ENCODE data around the gene XBP1.
A peak's percentile ranks its signal among the peaks of the same experiment; 100 is the strongest.
"Not testable (repeated sequence)": the region's sequence is repeated elsewhere in the genome, so short reads cannot be mapped to it uniquely, and the experiment has no call there.

Gene XBP1

DNA sequence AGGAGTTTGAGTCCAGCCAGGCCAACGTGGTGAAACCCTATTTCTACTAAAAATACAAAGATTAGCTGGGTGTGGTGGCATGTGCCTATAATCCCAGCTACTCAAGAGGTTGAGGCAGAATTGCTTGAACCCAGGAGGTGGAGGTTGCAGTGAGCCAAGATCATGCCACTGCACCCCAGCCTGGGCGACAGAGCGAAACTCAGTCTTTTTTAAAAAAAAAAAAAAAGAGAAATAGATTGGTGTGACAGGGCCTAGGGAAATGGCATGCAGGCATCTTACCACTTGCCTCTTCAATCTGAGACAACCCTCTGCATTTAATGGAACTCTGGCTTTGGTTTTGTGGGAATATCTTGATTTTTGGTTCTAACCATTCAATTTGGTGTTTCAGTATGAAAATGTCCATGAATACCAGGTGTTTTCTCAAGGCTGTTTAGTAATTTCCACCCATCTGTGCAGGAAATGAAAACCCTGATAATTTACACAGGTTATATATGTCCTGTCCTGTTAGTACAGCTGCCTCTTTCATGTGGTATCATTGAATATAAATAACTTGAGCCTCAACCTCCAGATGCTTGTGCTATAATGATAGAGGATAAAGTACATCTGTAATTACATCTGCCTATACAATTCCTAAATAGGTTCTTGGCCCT lies 8.4 kb downstream of the XBP1 start:
- peak; percentile 42 for DNase-seq

DNA sequence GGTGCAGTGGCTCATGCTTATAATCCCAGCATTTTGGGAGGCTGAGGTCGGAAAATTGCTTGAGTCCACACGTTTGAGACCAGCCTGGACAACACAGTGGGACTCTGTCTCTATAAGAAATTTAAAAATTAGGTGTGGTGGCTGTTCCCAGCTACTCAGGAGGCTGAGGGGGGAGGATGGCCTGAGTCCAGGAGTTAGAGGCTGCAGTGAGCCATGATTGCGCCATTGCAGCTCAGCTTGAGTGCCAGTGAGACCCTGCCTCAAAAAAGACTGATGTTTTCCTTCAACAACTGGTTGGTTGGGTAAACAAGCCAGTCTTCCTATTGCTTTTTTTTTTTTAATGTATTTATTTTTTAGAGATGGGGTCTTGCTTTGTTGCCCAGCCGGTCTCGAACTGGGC lies 9.2 kb downstream of the XBP1 start:
- DNase-seq: no peak

DNA sequence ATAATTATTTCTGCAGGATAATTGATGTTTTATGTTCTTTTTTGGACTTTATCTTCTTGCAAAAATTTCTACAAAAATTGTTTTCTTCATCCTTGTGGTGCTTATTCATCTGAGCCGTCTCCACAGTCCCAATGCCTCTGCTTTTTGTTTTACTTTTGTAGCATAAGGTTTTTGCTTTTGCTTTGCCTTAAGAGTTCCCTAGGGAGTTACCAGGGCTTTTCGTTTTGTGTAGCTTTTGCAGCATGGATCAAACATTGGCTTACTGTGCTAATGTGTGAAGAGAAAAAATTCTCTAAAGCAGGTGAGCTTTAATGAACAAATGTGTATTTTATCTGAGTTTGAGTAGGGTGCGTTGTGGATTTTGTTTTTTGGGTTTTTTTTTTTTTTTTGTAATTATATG lies 11.8 kb downstream of the XBP1 start:
- DNase-seq: no peak

DNA sequence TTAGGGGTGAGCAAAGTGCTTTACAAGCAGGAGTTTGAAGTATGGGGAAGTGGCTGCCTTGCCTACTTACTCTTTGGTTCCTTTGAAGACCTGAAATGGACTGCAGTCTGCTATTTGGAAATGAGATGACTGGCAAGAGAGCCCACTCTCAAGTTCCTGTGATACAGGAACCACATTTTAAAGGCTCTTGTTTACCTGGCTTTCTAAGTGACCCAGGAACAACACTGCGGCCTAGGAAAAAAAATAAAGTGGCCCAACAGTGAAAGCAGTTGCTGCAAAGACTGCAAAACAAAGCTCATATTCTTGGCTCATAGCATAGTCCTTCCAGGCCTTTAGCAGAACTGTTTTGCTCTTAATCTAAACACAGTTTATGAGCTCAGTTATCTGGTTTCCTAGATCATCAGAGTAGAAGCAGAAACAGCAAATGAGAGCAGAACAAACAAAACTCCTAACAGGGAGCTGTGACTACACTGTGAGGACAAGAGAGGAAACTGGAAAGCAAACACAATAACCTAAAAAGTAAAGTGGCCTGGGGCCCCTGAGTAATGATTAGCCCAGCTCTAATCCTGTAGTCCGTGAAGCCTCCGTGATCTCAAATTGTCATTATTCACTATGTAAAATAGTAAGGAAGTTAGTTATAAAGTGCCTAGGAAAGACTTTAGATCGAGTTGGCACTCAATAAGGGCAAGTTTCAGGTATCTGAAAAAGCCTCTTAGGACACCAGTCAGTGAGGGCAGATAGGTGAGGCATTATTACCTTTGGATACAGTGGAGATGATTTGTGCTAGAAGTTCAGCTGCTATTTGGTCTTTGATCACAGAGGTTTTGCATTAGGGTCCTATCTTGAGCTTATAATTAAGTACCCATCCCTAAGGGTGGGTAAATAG lies 16.3 kb downstream of the XBP1 start:
- no peak for DNase-seq

DNA sequence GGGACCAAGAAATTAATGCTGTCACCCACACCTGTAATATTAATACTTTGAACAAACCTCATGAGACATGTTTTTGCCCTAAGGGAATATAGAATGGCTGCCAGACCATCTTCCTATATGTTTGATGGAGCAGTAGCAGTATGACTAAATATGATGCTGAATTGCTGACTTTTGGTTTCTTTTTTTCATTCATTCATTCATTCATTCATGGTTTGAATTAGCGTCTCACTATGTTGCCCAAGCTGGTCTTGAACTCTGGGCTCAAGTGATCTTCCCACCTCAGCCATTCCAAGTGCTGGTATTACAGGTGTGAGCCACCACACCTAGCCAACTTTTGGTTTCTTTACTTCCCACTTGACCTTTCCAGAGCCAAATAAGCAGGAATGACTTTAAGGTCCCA lies 20.1 kb downstream of the XBP1 start:
- no peak for DNase-seq

DNA sequence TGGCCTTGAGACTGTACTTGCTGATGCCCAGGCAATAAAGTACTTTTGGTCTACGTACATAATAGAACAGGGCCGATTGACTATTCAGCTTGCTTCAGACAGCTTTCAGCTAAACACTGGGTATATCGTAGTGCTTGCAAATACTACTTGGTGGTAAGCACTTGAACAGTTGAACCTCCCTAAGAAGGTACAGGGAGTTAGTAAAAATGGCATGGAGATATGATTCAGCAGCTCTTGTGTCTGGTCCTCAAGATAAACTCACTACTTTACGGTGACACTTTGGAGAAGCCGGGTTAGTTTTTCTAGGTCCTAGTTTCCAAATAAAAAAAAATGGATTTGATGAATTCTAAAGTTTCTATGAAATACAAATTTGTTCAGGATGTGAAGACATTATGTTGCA lies 20.5 kb downstream of the XBP1 start:
- no peak for DNase-seq

DNA sequence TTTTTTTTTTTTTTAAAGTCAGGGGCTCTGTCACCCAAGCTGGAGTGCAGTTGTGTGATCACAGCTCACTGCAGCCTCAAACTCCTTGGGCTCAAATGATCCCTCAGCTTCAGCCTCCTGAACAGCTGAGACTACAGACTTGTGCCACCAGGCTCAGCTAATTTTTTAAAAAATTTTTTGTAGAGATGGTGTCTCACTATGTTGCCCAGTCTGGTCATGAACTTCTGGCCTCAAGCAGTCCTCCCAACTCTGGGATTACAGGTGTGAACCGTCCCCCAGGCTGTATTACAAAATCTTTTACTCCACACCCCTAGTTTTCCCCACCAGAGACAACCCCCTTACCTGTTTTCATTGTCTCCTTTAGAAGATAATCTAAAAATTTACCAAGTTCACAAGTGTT lies 26.0 kb downstream of the XBP1 start:
- no peak for DNase-seq

DNA sequence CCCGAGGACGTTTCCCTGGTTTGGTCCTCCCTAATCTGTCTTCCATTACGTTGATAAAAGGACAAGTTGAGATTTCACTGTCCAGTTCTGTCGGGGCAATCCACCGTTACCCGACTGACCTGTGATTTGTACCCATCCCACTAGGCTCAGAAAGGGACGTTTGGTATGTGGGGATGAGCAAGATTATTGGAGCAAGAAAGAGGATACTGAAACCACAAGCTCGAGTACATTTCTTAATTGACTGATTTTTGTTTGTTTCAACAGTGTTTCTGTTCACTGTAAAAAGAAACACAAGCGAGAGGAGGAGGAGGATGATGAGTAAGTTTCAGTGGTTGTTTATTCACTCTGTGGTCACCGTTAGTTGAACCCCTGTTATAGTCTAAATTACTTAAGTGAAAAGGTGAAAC lies 26.9 kb downstream of the XBP1 start:
- DNase-seq: no peak

DNA sequence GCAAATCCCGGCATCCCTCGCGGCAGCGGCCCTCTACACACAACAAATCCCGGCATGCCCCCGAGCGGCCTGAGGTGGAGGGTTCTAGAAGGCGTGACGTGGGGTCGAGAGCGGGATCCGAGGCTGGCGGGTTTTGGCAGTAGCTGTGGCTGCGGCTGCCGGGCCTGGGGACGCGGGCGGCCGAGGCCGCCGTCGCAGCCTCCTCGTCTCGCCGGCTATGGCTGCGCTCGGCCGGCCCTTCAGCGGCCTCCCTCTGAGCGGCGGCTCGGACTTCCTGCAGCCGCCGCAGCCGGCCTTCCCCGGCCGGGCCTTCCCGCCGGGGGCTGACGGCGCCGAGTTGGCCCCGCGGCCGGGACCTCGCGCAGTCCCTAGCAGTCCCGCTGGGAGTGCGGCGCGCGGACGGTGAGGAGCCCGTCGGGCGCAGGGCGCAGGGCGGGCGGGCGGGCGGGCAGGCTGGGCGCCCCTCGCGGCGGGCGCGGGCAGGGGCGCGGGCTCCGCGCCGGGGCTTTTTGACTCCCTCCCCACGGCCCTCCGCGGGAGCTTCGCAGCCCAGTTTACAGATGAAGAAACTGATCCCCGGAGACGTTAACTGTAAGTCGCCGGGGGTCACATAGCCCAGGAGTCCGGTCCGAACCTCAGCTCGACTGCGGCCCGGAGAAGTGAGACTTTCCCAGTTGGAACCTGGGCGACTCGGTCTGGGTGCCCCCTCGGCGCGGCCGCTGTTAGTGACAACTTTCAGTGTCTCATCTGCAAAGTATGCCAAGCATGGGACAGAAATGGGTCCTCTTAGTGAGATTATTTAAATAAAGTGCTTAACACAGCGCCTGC lies 27.5 kb downstream of the XBP1 start, which contains the start of gene CCDC117:
CCDC117 (plus strand) TSS at position 63 of the 828 bp plus-strand sequence; CDS start at position 218, 155 bp downstream.
- DNase-seq: peak; percentile 47

DNA sequence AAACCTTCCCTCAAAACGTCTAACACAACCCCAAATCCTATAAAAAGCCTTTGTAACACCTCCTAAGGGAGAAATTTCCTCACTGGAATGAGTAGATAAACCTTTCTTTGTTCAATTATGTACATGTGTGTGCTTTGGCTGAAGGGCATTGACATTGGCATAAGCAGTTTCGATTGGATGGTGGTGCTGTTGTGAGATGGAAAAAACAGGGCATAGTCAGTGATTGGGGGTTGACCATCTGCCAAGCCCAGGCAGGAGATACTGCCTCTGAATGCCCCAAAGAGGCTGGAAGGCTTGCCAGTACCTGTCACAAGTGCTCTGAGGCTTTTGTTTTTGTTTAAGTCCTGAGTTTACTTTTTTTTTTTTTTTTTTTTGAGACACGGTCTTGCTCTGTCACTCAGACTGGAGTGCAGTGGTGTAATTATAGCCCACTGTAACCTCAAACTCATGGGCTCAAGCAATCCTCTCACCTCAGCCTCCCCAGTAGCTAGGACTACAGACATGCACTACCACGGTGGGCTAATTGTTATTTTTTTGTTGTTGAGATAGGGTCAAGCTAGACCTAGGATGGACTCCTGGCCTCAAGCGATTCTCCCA lies 29.1 kb downstream of the XBP1 start:
- no peak for DNase-seq

DNA sequence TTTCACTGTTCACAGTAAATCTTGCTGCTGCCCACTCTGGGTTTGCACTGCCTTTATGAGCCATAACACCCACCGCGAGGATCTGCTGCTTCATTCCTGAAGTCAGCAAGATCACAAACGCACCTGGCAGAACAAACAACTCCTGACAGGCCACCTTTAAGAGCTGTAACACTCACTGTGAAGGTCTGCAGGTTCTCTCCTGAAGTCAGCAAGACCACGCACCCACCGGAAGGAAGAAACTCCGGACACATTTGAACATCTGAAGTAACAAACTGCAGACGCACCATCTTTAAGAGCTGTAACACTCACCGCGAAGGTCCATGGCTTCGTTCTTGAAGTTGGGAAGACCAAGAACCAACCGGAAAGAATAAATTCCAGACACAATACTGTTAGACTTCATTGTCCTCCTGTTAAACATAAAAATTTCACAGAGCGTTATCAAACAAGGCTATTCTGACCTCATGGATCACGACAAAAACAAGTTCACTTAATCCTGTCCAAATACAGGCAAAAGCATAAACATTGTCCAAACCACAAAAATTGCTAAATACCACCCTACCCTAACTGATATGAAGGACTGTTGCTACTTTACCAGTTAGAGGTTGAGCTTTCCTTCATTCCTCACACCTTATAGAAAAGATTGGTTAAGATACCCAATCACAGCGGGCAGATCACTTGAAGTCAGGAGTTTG lies 30.8 kb downstream of the XBP1 start:
- DNase-seq: no peak

DNA sequence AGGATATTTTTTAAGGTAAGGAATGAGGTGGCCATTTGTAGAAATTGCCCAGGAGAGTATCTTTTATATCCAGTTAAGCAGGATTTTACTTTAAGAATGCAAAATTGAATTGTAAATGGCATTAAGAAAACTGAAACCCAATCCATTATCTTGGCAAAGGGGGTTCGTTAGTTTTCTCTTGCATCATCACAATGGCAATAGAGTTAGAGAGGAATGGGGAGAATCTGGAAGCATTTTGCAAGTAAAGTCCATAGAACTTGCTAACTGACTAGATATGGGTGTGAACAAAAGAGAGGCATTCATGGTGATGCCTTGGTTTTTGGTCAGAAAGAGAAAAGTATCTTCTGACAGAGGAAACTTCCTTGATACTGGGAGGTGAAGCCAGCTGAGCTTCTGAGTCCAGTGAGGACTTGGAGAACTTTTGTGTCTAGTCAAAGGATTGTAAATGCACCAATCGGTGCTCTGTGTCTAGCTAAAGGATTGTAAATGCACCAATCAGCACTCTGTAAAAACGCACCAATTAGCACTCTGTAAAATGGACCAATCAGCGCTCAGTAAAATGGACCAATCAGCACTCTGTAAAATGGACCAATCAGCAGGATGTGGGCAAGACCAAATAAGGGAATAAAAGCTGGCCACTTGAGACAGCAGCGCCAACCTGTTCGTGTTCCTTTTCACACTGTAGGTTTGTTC lies 31.5 kb downstream of the XBP1 start:
- DNase-seq: no peak

DNA sequence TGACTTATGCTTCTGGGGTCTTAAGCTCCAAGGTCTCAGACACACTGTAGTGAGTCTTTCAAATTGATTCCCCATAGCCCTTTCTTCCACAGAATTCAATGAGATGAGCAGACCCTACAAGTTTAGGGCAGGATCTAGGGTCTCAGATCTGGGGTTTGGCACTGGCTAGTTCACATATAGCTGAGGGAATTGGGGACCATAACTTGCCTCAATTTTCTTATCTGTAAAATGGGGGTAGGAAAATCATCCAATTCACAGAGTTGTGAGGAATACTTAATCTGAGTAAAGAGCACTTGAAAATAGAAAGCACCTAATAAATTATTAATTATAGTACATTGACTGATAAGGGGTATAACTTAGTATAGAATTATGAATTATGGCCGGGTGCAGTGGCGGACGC lies 33.7 kb downstream of the XBP1 start:
- no peak for DNase-seq

DNA sequence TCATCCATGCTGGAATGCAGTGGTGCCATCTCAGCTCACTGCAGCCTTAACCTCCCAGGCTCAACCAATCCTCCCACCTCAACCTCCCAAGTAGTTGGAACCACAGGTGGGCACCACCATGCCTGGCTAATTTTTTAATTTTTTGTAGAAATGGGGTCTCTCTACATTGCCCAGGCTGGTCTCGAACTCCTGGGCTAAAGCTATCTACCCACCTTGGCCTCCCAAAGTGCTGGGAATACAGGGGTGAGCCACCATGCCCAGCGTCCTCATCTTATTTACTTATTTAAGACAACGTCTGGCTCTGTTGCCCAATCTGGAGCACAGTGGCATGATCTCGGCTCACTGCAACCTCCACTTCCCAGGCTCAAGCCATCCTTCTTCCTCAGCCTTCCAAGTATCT lies 38.4 kb downstream of the XBP1 start:
- DNase-seq: not testable (repeated sequence)

DNA sequence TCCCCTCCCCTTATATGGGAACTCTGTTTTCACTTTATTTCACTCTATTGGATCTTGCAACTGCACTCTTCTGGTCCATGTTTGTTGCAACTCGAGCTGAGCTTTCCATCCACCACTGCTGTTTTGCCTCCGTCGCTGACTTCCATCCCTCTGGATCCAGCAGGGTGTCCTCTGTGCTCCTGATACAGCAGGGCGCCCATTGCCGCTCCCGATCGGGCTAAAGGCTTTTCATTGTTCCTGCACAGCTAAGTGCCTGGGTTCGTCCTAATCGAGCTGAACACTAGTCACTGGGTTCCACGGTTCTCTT lies 39.0 kb downstream of the XBP1 start:
- no peak for DNase-seq

DNA sequence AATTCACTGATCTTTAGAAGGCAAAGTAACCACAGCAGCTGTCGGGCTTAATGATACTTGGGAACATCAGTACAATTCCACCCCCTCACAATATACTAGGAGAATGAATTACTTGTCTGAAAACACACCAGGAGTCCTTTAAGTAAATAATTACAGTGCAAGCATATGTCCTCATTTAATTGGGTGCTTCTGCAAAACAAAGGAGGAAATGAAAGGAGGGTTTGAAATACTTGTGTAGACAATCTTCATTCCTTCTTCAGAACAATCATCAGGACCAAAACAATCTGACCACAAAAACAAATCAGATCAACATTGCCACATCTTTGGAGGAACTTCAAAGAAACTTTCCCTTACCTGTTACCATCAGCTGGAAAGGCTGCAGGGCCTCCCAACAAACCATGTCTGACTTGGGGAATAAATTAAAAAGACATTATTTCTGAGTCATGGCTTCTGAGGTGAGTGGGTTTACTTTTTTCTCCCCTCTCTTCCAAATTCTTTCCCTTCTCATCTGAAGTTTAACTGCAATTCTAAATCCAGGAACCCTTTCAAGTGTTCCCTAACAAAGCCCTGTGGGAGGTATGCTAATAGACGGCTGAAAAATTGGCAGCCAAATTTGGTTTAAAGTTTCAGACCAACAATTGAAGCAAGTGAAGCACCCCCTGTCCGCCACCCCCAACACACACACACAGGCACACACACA lies 40.4 kb downstream of the XBP1 start:
- DNase-seq: no peak

DNA sequence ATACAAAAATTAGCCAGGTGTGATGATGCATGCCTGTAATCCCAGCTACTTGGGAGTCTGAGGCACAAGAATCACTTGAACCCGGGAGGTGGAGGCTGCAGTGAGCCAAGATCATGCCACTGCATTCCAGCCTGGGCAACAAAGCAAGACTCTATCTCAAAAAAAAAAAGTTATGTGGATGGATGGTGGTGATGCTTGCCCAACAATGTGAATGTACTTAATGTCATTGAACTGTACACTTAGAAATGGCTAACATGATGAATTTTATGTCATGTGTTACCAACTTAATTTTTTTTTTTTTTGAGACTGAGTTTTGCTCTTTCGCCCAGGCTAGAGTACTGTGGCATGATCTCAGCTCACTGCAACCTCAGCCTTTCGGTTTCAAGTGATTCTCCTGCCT lies 45.9 kb downstream of the XBP1 start:
- not testable (repeated sequence) for DNase-seq

DNA sequence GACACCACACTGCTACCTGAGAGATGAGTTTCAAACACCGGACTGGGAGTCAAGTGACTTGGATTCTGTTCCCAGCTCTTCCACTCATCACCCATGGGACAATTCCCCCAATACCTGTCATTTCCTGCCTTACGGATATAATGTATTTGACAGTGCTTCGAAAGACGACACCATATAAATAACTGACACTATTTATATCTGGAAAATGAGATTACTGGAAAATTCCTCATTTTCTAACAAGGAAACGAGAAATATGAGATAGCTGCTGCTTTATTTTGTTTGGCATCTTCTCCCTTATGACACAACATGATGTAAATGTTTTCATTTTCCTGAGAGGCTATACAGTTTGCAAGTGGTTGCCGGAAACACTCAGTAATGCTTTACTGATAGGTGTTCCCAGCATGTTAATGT lies 49.9 kb downstream of the XBP1 start:
- DNase-seq: no peak

Measured in NCI-H2081 treated with DMSO at 0.1 percent for 48 hours (cell line).